ENCODE measurements around the gene AP1M2. TPM values are rescaled to one million over a fixed set of nuclear protein-coding genes. Genes with fewer than 3 reads are reported as not detected.
A peak's percentile ranks its signal among the peaks of the same experiment; 100 is the strongest.

AP1M2 gene
- total RNA-seq, 3 donors from 2014 or later: 42.6 to 140 (median 131) TPM

- Histone ChIP-seq H3K4me1 (ENCODE audit: low read depth) (peaks cover 6% of the 10 kb centered on the region), H3K9me3 (no peaks in the 10 kb centered on the region), H3K36me3 (ENCODE audit: low read depth) (no peaks in the 10 kb centered on the region), H3K4me3 (no peak overlapping the region)
- intact Hi-C loops (cut with DNase I, micrococcal nuclease): no loop called here
- DNase-seq (no peak), ATAC-seq (no peak)
- no peak for TF ChIP-seq CTCF (IDR thresholded peaks at IDR 0.05)
Observed at GRCh38 chr19:10600149-10600548, 13.0 kb upstream of the AP1M2 start.

GRCh38 chr19:10593820-10594637 is 6.9 kb upstream of the AP1M2 start:
- no peaks in the 10 kb centered on the region for H3K36me3 ChIP-seq (ENCODE audit: low read depth)
- DNase-seq (peak in 1 of 3 donors; percentile 44), ATAC-seq (peak; percentile 57)
- intact Hi-C loops (cut with DNase I, micrococcal nuclease): no loop called here
- H3K4me1 ChIP-seq (ENCODE audit: low read depth): no peaks in the 10 kb centered on the region
- no peak for TF ChIP-seq CTCF (IDR thresholded peaks at IDR 0.05)
- no peaks in the 10 kb centered on the region for H3K9me3 ChIP-seq
- H3K4me3 ChIP-seq: no peak overlapping the region

GRCh38 chr19:10593148-10593547 is 6.0 kb upstream of the AP1M2 start:
- DNase-seq (no peak), ATAC-seq (no peak)
- no peaks in the 10 kb centered on the region for H3K9me3 ChIP-seq
- H3K4me3 ChIP-seq: no peak overlapping the region
- intact Hi-C loops (cut with DNase I, micrococcal nuclease): no loop called here
- no peak for TF ChIP-seq CTCF (IDR thresholded peaks at IDR 0.05)
- no peaks in the 10 kb centered on the region for H3K4me1 ChIP-seq (ENCODE audit: low read depth)
- no peaks in the 10 kb centered on the region for H3K36me3 ChIP-seq (ENCODE audit: low read depth)

- no peak overlapping the region for H3K4me3 ChIP-seq
- H3K4me1 ChIP-seq (ENCODE audit: low read depth): no peaks in the 10 kb centered on the region
- no peaks in the 10 kb centered on the region for H3K9me3 ChIP-seq
- no peak for TF ChIP-seq CTCF (IDR thresholded peaks at IDR 0.05)
- ATAC-seq: no peak
- no peaks in the 10 kb centered on the region for H3K36me3 ChIP-seq (ENCODE audit: low read depth)
- intact Hi-C loops (cut with DNase I, micrococcal nuclease): no loop called here
- DNase-seq: no peak
Observed at GRCh38 chr19:10587839-10588150, 683 bp upstream of the AP1M2 start.

GRCh38 chr19:10586396-10586795 is 716 bp downstream of the AP1M2 start:
- H3K4me1 ChIP-seq (ENCODE audit: low read depth): no peaks in the 10 kb centered on the region
- peak overlapping the region; percentile 48 for H3K4me3 ChIP-seq
- DNase-seq (no peak), ATAC-seq (peak; percentile 15)
- intact Hi-C loops (cut with DNase I, micrococcal nuclease): no loop called here
- TF ChIP-seq CTCF (IDR thresholded peaks at IDR 0.05): no peak
- no peaks in the 10 kb centered on the region for H3K9me3 ChIP-seq
- no peaks in the 10 kb centered on the region for H3K36me3 ChIP-seq (ENCODE audit: low read depth)
